Glomerular visceral epithelial cell (primary cell): ENCODE results near the gene SLAMF7.
"Not testable (repeated sequence)": the region's sequence is repeated elsewhere in the genome, so short reads cannot be mapped to it uniquely, and the experiment has no call there.

Source experiments
- DNase-seq: peaks from one replicate; pipeline ENCODE4 v3.0.0-alpha.2; 2016; ENCODE audit errors: extremely low spot score

The SLAMF7 gene, protein sequence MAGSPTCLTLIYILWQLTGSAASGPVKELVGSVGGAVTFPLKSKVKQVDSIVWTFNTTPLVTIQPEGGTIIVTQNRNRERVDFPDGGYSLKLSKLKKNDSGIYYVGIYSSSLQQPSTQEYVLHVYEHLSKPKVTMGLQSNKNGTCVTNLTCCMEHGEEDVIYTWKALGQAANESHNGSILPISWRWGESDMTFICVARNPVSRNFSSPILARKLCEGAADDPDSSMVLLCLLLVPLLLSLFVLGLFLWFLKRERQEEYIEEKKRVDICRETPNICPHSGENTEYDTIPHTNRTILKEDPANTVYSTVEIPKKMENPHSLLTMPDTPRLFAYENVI

DNA sequence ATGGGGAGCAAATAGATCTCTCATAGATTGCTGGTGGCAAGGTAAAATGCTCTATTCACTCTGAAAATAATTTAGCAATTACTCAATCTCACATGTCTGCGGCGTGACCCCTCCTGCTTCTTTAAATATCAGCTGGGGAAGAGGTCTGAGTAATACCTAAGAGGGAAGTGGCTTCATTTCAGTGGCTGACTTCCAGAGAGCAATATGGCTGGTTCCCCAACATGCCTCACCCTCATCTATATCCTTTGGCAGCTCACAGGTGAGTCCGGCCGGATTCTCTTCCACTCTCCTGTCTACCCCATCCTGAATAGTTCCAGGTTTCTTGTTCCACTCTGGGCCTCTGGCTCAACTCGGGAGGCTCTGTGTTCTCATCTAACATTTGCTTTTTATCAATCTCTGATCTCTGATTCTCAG lies at the start of gene SLAMF7:
TSS of gene SLAMF7 (plus strand) at position 150 of the 414 bp plus-strand sequence. CDS start at position 205, 55 bp downstream.
- no peak for DNase-seq

DNA sequence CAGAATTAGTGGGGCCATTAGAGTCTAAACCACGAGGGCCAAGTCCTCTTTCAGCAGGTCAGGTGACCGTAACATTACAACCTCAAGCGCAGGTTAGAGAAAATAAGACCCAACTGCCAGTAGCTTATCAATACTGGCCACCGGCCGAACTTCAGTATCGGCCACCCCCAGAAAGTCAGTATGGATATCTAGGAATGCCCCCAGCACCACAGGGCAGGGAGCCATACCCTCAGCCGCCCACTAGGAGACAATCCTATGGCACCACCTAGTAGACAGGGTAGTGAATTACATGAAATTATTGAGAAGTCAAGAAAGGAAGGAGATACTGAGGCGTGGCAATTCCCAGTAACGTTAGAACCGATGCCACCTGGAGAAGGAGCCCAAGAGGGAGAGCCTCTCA lies 46.7 kb upstream of the SLAMF7 start:
- not testable (repeated sequence) for DNase-seq

DNA sequence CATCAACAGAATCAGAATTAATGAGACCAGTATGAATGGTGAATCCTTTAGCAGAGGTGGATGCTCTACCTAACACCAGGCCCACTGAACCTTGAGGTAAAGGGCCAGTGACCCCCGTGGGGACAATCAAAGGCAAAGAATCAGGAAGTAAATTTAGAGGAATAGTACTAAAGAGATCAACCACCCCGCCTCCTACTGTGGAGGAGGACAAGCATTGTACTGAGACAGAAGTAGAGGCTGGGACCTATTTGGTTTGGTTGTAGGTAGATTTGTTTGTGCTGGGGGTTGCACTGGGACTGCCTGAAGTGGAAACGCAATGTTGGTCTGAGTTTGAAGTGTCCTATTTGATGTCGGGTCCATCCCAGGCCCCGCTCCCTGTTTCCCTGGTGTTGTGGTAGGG lies 36.9 kb upstream of the SLAMF7 start:
- no peak for DNase-seq

DNA sequence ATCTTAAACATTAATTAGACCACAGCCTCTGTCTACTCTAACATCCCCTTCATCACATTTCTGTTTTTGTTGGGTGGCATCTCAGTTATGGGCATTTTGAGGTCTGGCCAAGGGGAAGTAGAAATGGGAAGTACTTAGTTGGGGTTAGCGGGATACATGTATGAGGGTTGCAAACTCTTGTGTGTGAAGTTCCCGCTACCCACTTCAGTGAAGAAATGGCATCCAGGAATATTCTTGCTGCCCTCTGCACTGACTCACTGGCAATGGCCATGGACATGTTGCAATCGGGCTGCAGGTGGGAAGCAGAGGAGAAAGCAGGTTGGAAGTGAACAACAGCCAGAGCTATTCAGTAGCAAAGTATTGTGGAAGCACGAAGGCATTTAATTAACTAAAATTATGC lies 34.8 kb upstream of the SLAMF7 start:
- no peak for DNase-seq

DNA sequence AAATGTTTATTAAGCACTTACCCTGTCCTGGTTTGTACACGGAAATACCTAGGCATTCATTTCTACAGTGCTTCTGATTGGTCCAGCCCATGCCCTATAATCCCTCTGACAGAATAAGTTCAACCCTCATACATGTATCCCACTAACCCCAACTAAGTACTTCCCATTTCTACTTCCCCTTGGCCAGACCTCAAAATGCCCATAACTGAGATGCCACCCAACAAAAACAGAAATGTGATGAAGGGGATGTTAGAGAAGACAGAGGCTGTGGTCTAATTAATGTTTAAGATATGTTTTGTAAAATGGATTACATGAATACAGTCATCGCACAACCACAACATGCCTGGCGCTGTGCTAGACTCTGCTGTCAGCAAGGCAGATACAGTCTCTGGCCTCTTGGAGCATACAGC lies 33.8 kb upstream of the SLAMF7 start:
- not testable (repeated sequence) for DNase-seq

DNA sequence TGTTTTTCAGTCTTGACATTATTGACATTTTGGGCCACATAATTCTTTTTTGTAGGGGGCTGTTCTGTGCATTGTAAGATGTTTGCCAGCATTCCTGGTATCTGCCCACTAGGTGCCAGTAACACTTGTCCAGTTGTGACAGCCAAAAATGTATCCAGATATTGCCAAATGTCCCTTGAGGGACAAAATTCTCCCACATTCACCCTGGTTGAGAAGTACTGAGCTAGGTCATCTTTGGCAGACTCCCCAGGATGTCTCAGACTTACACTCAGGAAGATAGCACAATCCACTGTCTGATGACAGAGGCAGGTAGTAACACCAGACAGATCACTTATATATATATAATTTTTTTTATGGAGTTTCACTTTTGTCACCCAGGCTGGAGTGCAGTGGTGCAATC lies 33.3 kb upstream of the SLAMF7 start:
- DNase-seq: no peak

DNA sequence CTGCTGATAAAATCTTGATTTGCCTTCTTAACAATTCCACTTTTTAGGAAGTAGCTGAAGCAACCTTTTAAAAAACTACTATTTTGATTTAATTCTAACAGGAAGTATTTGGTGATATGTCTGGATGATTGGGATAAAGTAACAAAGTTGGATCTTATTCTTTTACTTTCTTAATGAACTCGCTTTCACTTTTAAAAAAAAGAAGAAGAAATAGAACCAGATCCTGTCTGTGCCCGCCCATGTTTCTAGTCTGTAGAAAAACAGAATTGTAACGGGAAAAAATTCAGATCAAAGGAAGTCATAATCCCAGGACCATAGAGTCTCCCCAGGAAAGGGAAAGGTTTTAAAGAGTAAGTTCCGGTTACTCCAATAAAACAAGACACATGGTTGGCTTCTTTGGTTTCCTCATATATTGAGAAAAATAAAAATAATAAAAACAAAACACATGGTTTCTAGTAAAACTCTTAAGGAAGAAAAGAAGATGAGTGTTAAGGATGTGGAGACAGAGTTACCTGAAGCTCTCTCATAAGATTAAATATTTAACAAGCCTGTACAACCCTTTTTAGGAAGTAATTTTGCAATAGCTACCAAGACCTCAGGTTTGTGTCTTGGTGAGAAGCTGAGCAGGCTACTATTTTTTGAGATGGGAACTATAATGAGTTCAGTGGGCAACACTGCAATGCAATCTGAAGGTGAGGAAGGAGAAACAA lies 32.4 kb upstream of the SLAMF7 start:
- no peak for DNase-seq

DNA sequence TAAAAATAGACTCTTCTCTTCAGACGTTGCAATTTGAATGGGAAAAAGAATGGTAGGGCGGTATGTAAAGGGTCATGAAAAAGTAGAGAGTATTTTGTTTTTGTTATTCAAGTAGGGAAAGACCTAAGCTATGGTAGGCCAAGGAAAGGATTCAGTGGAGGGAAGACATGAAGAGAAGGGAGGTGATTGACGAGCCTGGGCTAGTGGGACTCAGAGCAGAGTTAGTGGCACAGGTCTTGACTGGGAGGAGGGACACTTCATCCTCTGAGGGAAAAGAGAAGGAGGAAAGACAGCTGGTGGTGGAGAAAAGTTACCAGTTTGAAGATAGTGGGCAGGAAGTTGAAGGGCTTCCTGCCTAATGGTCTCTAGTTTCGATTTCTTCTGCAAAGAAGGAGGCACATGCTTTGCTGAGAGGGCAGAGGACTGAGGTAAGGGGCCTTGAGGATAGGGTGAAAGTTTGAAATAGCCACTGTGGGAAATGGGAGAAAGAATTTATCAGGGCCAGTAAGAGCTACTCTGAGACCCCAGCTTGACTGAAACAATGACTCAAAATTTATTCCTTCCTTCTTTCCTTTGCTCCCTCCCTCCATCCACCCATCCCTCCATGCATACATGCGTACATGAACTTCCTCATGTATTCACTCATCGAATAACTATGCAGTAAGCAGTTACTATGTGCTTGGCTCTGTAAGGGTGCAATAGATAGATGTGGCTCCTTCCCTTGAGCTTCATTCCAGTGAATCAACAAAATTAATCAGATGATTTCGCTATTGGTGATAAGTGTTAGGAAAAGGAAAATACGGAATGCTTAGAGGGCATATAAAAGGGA lies 31.6 kb upstream of the SLAMF7 start:
- DNase-seq: no peak

DNA sequence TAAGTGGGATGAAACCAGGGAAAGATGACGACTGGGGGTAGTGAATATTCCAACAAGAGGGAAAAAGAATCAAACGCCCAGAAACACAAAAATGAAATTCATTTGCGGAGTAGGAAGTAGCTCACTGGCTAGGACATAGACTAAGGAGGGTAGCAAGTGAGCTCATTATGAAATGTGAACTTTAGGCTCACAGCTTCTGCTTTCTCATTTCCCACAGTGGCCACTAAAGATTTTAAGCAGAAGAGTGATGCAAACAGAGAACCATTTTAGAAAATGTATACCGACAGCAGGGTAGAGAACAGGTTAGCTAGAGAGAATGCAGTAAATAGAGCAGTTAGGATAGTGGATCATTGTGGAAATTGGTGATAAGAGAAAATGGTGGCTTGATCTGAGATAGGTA lies 30.9 kb upstream of the SLAMF7 start:
- DNase-seq: no peak

DNA sequence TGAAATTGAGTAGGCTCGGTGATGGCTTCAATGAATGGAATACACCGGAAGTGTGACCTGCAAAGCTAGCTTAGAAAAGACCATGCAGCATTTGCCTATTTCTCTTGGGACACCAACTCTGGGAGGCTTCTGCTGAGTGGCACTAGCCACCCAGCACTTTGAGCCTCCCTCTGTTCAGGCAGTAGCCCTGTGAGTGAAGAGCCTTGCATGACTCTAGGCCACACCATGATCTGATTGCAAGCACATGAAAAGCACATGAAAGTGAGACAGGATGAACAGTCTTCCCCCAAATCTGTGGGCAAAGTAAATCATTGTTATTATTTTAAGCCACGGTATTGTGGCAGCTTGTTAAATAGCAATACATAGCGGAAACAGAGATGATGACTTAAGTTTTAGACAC lies 30.2 kb upstream of the SLAMF7 start:
- DNase-seq: no peak

DNA sequence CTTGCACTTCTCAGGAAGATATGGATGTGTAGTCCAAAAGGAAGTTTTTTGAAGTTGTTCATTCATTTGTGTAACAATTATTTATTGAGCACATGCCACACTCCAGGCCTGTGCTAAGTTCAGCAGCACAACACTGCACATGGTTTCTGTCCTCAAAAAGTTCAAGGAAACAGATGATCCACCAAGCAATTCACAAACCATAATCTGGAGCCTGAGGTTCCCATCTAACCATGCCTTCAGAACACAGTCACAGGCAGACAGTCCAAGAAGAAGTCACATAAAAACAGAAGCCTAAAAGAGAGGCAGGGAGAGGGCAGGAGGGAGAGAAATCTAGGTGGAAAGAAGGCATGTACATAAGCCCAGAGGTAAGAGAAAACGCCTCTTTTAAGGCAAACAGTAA lies 29.3 kb upstream of the SLAMF7 start:
- DNase-seq: no peak

DNA sequence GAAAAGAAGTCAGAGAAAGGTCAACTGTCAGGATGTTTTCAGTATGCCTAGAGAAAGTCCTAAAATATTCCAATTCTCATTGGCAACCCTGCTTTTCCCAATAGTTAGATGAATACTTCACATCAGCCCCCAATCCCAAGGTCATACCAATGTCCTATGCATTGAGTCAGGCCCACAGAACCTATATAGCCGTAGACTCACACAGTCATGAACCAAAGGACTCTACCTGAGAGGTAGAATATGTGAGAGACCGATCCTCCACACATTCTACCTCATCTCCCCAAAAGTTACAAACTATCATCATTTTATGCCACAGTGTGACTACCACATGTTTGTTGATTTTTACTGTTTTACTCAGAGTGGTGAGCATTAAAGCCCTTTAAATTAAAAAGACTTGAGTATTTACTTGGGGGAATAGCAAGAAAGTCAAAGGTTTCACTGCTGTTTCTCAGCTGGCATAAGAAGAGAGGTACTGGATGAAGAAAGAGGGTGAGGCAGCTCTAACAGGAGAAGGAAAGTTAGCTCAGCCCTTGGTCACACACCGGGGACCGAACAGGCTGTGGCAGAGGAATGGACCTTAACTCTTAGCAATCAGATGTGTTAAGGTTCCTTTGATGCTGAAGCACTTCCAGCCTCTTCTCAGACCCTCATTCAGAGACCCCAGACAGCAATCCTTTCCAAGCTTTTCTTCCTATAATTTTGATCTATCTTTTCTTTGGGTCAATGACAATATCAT lies 28.4 kb upstream of the SLAMF7 start:
- DNase-seq: no peak

DNA sequence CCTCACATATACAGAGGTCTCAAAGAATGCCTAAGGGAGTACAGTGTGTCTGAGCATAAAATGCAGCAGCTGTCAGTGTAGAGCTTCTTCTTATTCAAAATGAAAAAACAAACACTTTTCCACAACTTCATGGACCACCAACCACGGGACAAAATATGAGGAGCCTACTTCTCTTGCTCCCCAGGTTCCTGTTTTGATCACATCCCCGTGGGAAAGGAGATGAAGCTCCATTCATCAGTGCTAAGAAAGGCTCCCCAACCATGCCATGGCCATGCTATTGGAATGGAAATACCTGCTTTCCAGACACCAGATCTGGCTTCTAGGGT lies 27.8 kb upstream of the SLAMF7 start:
- no peak for DNase-seq

DNA sequence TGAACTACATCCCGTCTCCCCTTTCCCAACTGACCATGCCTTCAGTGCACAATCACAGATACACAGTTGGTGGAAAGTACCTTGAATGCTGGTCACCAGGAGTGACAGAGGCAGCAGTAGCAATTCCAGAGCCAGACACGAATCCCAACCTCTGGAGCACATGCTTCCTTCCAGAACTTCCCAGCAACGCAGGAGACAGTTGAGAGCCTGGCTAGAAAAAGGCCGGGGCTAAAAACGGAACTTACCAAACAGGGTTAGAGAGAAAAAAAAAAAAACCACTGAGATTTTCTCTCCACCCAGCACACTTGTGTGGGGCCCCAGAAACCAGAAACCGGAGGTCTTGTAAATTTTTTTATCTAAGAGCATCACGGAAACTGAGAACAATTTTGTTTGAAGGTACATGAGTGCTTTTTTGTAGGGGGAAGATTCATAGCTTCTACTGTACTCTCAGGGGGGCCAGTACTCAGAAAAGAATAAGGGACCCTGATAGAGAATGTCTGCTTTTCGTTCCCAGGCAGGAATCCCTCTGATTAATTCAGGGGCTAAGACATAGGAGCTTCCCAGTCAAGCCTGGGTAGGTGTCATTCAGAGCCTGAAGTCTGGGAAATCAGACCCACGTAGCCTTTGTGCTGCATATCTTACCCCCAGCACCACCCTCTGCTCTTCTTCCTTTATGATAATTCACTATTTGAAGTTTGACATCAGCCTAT lies 27.3 kb upstream of the SLAMF7 start, which contains the start of gene CD48:
TSS of gene CD48 (minus strand) at position 221 of the 710 bp plus-strand sequence. CDS start at position 162, 59 bp downstream.
- DNase-seq: no peak

DNA sequence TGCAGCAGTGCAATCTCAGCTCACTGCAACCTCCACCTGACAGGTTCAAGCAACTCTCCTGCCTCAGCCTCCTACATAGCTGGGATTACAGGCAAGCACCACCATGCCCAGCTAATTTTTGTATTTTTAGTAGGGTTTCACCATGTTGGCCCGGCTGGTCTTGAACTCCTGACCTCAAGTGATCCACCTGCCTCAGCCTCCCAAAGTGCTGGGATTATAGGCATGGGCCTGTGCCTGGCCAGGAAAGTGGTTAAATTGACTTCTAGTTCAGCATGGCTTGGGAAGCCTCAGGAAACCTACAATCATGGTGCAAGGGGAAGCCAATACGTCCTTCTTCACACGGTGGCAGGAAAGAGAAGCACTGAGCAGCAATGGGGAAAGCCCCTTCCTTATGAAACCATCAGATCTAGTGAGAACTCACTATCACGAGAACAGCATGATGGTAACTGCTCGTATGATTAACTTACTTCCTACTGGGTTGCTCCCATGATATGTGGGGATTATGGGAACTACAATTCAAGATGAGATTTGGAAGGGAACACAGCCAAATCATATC lies 26.4 kb upstream of the SLAMF7 start:
- DNase-seq: not testable (repeated sequence)

DNA sequence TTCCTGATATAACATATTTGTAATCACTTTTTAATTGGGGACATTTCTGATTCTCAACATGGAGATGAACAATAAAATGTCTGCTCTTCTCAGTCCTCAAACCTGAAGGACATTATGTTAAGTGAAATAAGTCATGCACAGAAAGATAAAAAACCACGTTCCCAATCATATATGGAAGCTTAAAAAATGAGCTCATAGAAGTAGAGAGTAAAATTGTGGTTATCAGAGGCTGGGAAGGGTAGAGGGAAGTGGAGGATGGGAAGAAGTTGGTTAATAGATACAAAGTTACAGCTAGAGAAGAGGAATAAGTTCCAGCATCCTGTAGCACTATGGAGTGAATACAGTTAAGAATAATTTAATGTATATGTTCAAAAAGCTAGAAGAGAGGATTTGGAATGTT lies 25.9 kb upstream of the SLAMF7 start:
- no peak for DNase-seq

DNA sequence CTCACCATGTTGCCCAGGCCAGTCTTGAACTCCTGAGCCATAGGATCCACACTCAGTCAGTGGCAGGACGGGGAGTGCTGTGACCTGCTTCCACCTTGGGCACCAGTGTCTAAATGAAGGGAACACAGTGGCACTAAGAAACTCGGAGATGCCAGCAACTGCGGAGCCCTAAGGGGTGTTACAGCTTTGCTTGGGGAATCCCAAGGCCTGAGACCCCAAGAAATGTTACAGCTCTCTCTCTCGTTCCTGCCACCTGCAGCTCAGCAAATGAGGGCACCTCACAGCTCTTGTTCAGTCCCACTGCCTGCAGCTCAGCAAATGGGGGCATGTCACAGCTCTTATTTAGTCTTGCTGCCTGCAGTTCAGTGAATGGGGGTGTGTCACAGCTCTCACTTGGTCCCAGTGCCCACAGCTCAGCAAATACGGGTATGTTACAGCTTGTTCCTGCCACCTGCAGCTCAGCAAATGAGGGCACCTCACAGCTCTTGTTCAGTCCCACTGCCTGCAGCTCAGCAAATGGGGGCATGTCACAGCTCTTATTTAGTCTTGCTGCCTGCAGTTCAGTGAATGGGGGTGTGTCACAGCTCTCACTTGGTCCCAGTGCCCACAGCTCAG lies 24.9 kb upstream of the SLAMF7 start:
- DNase-seq: not testable (repeated sequence)

DNA sequence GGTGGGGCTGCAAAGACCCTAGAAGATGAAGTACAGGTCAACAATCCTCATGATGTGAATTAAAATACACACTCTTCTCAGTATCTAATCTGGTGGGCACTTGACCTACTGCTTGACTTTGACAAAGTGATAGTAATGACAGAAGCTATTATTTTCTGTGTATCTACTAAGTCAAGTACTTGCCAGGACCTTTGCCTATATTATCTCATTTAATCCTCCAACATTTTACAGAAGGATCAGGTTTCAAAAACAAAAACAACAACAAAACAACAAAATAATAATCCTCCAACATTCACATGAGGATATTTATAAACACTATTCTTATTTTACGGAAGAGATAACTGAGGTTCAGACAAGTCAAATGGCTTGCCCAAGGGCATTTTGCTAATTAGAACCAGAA lies 23.0 kb upstream of the SLAMF7 start:
- DNase-seq: no peak

DNA sequence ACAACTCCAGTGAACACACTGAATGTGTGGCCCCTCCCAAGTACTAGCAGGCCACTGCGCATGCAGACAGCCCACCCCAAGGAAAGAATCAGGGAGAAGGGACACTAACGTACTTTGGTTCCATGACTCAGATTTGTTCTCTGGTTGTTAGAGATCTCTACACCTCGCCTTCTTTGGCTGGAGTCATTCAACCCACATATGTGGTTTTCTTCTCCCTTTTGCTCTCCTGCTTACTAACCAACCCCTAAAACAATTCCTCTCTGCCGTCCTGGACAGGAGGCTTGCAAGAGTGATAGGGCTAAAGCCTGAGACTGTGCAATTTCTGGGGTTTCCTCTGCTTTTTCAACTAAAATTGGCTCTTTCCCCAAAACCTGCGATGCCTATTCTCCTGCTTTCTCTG lies 21.7 kb upstream of the SLAMF7 start:
- no peak for DNase-seq

DNA sequence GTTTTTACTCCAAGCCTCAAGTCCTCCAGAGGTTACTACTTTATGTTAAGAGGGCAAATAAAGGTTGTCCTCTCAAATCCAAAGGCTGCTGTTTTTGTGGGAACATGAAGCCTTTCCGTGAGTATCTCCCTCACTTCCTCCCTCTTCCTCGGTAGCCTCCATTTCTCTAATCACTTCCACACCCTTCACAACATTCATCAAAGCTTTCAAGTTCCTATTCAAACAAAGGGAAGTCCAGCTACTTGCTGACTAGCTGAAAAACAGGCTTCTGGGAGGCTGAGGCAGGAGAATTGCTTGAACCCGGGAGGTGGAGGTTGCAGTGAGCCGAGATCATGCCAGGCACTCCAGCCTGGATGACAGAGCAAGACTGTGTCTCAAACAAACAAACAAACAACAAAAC lies 20.8 kb upstream of the SLAMF7 start:
- no peak for DNase-seq
